HepG2 (cell line): ENCODE data around the gene KHK. TPM values are rescaled to one million over a fixed set of nuclear protein-coding genes. Genes with fewer than 3 reads are reported as not detected.

ENCODE experiments used
- BRCA1 ChIP-seq: sonication (generic); formaldehyde crosslinking; IDR thresholded peaks from 2 replicates; pipeline ENCODE4 v1.4.0; 2020; ENCODE audit warnings: missing genetic modification reagents
- MBNL3 ChIP-seq: fragments of 250-450 bp; sonication (Bioruptor Pico); conservative IDR thresholded peaks from 2 replicates; pipeline ENCODE4 v1.8.0; 2022; ENCODE audit warnings: mild to moderate bottlenecking, inconsistent platforms
- MYNN ChIP-seq: sonication (generic); formaldehyde crosslinking; IDR thresholded peaks from 2 replicates; pipeline ENCODE4 v1.4.0; 2020; ENCODE audit warnings: mild to moderate bottlenecking, low read depth, missing genetic modification reagents
- NR2F1 ChIP-seq, 2 experiments: fragments of 450-650 bp in 1 of 2; formaldehyde crosslinking in 1 of 2; IDR thresholded peaks; 2 replicates each; pipeline versions ENCODE4 v1.5.0 to v1.6.1; 2016 to 2020; ENCODE audit warnings: mild to moderate bottlenecking in 1 of 2, missing compliant biosample characterization in 1 of 2, missing genetic modification reagents in 1 of 2, moderate library complexity in 1 of 2
- SP5 ChIP-seq: IDR thresholded peaks from 2 replicates; pipeline ENCODE4 v1.6.1; 2016; ENCODE audit warnings: low read depth, borderline replicate concordance
- SSRP1 ChIP-seq: IDR thresholded peaks from 2 replicates; pipeline ENCODE4 v1.6.1; 2016; ENCODE audit warnings: control low read depth
- THAP11 ChIP-seq: IDR thresholded peaks from 2 replicates; pipeline ENCODE4 v1.6.1; 2016; ENCODE audit warnings: missing biosample characterization, missing genetic modification reagents
- WIZ ChIP-seq: sonication (generic); formaldehyde crosslinking; IDR thresholded peaks from 2 replicates; pipeline ENCODE4 v1.5.1; 2020; ENCODE audit warnings: mild to moderate bottlenecking, missing genetic modification reagents
- ZFP36 ChIP-seq: fragments of 150-350 bp; IDR thresholded peaks from 2 replicates; pipeline ENCODE4 v1.6.1; 2018; ENCODE audit warnings: borderline replicate concordance, low read length, low read depth; ENCODE audit not compliant: partially characterized antibody
- ZFP90 ChIP-seq: sonication (generic); formaldehyde crosslinking; IDR thresholded peaks from 2 replicates; pipeline ENCODE4 v1.8.0; 2022; ENCODE audit warnings: missing genetic modification reagents, mild to moderate bottlenecking, inconsistent platforms, borderline replicate concordance
- ZMYM4 ChIP-seq: sonication (generic); formaldehyde crosslinking; IDR thresholded peaks from 2 replicates; pipeline ENCODE4 v1.8.1; 2023; ENCODE audit warnings: mild to moderate bottlenecking, missing genetic modification reagents
- ZNF17 ChIP-seq: sonication (generic); formaldehyde crosslinking; IDR thresholded peaks from 2 replicates; pipeline ENCODE4 v1.5.0; 2020; ENCODE audit warnings: mild to moderate bottlenecking, missing genetic modification reagents
- ZNF382 ChIP-seq: sonication (generic); formaldehyde crosslinking; IDR thresholded peaks from 2 replicates; pipeline ENCODE4 v1.5.0; 2020; ENCODE audit warnings: missing genetic modification reagents, mild to moderate bottlenecking, borderline replicate concordance
- ZNF768 ChIP-seq: sonication (generic); formaldehyde crosslinking; IDR thresholded peaks from 2 replicates; pipeline ENCODE4 v1.4.0; 2020; ENCODE audit warnings: missing genetic modification reagents
- ZNF792 ChIP-seq: IDR thresholded peaks from 2 replicates; pipeline ENCODE4 v1.6.1; 2016
- ZNF839 ChIP-seq: sonication (generic); formaldehyde crosslinking; IDR thresholded peaks from 2 replicates; pipeline ENCODE4 v1.4.0; 2020; ENCODE audit warnings: missing genetic modification reagents, mild to moderate bottlenecking, borderline replicate concordance
- polyA plus RNA-seq, 8 experiments: library from polyadenylated mRNA; depleted of rRNA in 3 of 8; stranded (reverse) in 7 of 8; unstranded in 1 of 8; fragments of >200 nt; fragmentation: Illumina TruSeq in 4 of 8; extraction: Trizol in 4 of 8; gene quantifications; 2 replicates each; pipeline versions ENCODE4 v1.2.1 to v1.2.3, GENCODE V29; 2011 to 2016; ENCODE audit warnings: low read depth in 4 of 8, missing spikeins in 1 of 8, mixed read lengths in 1 of 8; ENCODE audit not compliant: insufficient read depth in 1 of 8
- total RNA-seq, 5 experiments: library from RNA; depleted of rRNA; stranded (reverse); fragments of >200 nt; fragmentation: Illumina TruSeq; extraction: Trizol; gene quantifications; 2 replicates each; pipeline ENCODE4 v1.2.3, GENCODE V29; 2016; ENCODE audit warnings: low read depth in 1 of 5
- TF ChIP-seq, protein P1 (sequence below): sonication (generic); formaldehyde crosslinking; IDR thresholded peaks from 2 replicates; pipeline ENCODE4 v1.5.0; 2020; ENCODE audit warnings: missing genetic modification reagents
- TF ChIP-seq, protein P2 (sequence below): IDR thresholded peaks from 2 replicates; pipeline ENCODE4 v1.6.1; 2016
- TF ChIP-seq, protein P3 (sequence below): sonication (generic); formaldehyde crosslinking; IDR thresholded peaks from 2 replicates; pipeline ENCODE4 v1.4.0; 2020; ENCODE audit warnings: missing genetic modification reagents, borderline replicate concordance
- TF ChIP-seq, protein P4 (sequence below): sonication (generic); formaldehyde crosslinking; conservative IDR thresholded peaks from 2 replicates; pipeline ENCODE4 v1.8.0; 2022; ENCODE audit warnings: missing genetic modification reagents
- TF ChIP-seq, protein P5 (sequence below): IDR thresholded peaks from 2 replicates; pipeline ENCODE4 v1.6.1; 2012; ENCODE audit warnings: low read length, improper control_type of control experiment

The KHK gene
- total and polyA plus RNA-seq, 2 of the 13 experiments (the other 11 are each of a cell fraction or from before 2014, with no cell fraction given): 40.9 to 99.2 TPM

DNA sequence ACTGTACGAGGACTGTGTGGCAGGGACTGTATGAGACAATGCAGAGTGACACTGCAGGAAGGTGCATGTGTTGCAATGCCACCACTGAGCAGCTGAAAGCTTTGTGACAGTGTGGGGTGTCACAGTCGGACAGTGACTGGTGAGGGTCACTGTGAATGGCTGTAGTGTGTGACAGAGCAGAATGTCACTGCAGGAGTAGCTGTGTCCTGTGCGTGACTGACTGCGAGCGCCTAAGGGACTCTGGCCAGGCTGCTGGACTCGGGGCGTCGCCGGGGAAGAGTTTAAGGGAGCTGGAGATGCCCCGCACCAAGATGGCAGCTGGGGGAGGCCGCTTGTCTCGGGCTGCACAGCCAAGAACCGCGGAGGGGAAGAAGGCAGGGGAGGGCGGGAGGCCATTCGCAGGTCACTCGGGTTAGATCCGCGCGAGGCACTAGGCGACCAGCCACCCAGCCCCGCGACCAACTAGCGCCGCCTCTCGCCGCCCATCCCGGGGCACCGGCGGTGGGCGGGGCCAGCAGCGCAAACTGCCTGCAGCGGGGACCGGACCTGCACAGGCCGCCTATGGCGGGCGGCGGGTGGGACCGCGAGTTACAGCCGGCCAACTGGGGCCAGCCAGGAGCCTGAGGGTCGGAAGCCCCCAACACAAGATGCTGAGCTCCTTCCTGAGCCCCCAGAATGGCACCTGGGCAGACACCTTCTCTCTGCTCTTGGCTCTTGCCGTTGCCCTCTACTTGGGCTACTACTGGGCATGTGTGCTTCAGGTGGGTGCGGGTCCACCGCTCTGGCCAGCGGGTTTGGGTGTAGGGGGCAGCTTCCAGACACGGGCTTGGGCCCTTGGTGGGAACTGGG is 37.0 kb downstream of the KHK start, which contains the start of gene ABHD1 (continued):
- no peak for TF ChIP-seq MYNN
- no peak for TF ChIP-seq ZNF382 (CRISPR knock-in tag)
- TF ChIP-seq ZNF17 (CRISPR knock-in tag): no peak
- TF ChIP-seq, protein P1, sequence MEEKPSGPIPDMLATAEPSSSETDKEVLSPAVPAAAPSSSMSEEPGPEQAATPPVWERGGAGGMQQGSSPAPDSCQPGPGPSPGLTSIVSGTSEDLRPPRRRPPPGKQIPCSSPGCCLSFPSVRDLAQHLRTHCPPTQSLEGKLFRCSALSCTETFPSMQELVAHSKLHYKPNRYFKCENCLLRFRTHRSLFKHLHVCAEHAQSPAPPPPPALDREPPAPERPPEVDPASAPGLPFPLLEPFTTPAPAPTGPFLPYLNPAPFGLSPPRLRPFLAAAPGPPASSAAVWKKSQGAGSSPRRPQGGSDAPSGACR (CRISPR knock-in tag): no peak
- TF ChIP-seq ZNF768 (CRISPR knock-in tag): no peak
- TF ChIP-seq MBNL3 (CRISPR knock-in tag): no peak
- no peak for TF ChIP-seq NR2F1 (CRISPR knock-in tag; IDR thresholded peaks at IDR 0.05)
- TF ChIP-seq ZNF839 (CRISPR knock-in tag): no peak
- TF ChIP-seq, protein P2, sequence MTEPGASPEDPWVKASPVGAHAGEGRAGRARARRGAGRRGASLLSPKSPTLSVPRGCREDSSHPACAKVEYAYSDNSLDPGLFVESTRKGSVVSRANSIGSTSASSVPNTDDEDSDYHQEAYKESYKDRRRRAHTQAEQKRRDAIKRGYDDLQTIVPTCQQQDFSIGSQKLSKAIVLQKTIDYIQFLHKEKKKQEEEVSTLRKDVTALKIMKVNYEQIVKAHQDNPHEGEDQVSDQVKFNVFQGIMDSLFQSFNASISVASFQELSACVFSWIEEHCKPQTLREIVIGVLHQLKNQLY: peak; percentile 37; the same call in 1 of the 2 replicates
- TF ChIP-seq, protein P3, sequence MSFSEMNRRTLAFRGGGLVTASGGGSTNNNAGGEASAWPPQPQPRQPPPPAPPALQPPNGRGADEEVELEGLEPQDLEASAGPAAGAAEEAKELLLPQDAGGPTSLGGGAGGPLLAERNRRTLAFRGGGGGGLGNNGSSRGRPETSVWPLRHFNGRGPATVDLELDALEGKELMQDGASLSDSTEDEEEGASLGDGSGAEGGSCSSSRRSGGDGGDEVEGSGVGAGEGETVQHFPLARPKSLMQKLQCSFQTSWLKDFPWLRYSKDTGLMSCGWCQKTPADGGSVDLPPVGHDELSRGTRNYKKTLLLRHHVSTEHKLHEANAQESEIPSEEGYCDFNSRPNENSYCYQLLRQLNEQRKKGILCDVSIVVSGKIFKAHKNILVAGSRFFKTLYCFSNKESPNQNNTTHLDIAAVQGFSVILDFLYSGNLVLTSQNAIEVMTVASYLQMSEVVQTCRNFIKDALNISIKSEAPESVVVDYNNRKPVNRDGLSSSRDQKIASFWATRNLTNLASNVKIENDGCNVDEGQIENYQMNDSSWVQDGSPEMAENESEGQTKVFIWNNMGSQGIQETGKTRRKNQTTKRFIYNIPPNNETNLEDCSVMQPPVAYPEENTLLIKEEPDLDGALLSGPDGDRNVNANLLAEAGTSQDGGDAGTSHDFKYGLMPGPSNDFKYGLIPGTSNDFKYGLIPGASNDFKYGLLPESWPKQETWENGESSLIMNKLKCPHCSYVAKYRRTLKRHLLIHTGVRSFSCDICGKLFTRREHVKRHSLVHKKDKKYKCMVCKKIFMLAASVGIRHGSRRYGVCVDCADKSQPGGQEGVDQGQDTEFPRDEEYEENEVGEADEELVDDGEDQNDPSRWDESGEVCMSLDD (CRISPR knock-in tag): peak; percentile 71; the same call in 1 of the 2 replicates
- TF ChIP-seq ZNF792 (CRISPR knock-in tag): peak; percentile 42; the same call in 1 of the 2 replicates
- TF ChIP-seq BRCA1 (CRISPR knock-in tag): no peak
- TF ChIP-seq THAP11 (CRISPR knock-in tag): peak; percentile 61
- TF ChIP-seq, protein P4, sequence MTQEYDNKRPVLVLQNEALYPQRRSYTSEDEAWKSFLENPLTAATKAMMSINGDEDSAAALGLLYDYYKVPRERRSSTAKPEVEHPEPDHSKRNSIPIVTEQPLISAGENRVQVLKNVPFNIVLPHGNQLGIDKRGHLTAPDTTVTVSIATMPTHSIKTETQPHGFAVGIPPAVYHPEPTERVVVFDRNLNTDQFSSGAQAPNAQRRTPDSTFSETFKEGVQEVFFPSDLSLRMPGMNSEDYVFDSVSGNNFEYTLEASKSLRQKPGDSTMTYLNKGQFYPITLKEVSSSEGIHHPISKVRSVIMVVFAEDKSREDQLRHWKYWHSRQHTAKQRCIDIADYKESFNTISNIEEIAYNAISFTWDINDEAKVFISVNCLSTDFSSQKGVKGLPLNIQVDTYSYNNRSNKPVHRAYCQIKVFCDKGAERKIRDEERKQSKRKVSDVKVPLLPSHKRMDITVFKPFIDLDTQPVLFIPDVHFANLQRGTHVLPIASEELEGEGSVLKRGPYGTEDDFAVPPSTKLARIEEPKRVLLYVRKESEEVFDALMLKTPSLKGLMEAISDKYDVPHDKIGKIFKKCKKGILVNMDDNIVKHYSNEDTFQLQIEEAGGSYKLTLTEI: no peak
- TF ChIP-seq ZFP36: no peak
- TF ChIP-seq, protein P5, sequence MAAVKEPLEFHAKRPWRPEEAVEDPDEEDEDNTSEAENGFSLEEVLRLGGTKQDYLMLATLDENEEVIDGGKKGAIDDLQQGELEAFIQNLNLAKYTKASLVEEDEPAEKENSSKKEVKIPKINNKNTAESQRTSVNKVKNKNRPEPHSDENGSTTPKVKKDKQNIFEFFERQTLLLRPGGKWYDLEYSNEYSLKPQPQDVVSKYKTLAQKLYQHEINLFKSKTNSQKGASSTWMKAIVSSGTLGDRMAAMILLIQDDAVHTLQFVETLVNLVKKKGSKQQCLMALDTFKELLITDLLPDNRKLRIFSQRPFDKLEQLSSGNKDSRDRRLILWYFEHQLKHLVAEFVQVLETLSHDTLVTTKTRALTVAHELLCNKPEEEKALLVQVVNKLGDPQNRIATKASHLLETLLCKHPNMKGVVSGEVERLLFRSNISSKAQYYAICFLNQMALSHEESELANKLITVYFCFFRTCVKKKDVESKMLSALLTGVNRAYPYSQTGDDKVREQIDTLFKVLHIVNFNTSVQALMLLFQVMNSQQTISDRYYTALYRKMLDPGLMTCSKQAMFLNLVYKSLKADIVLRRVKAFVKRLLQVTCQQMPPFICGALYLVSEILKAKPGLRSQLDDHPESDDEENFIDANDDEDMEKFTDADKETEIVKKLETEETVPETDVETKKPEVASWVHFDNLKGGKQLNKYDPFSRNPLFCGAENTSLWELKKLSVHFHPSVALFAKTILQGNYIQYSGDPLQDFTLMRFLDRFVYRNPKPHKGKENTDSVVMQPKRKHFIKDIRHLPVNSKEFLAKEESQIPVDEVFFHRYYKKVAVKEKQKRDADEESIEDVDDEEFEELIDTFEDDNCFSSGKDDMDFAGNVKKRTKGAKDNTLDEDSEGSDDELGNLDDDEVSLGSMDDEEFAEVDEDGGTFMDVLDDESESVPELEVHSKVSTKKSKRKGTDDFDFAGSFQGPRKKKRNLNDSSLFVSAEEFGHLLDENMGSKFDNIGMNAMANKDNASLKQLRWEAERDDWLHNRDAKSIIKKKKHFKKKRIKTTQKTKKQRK: no peak
- TF ChIP-seq WIZ: peak; percentile 83
- no peak for TF ChIP-seq ZMYM4 (CRISPR knock-in tag)
- no peak for TF ChIP-seq SSRP1
- TF ChIP-seq SP5 (CRISPR knock-in tag): peak; percentile 68
- TF ChIP-seq ZFP90 (CRISPR knock-in tag): peak; percentile 10; the same call in 1 of the 2 replicates
